Kidney (tissue), 14 donors: ENCODE data around the gene LMTK2. TPM values are rescaled to one million over a fixed set of nuclear protein-coding genes. Genes with fewer than 3 reads are reported as not detected.

Experiments
- DNase-seq, 5 donors: peaks; one replicate each; pipeline ENCODE4 v3.0.0-alpha.2; 2013 to 2020
- FAIRE-seq: peaks from 2 replicates; lab custom pipeline; 2012; peaks lifted over from hg19 to GRCh38; lab: Jason Lieb, UNC
- H3K27ac ChIP-seq, 2 donors: one replicate each; pipeline ENCODE4 v1.7.0; 2013; ENCODE audit warnings: low read depth in 2 of 2, low read length in 2 of 2, inconsistent platforms in 1 of 2
- H3K27me3 ChIP-seq: one replicate; pipeline ENCODE4 v1.7.1; 2013; ENCODE audit warnings: low read length, inconsistent platforms; ENCODE audit not compliant: control insufficient read depth, insufficient read depth
- H3K36me3 ChIP-seq, 3 donors: one replicate each; pipeline versions ENCODE4 v1.7.0 to v1.7.1; 2013; ENCODE audit warnings: low read length in 3 of 3, control low read depth in 1 of 3, inconsistent platforms in 1 of 3; ENCODE audit not compliant: insufficient read depth in 3 of 3, control insufficient read depth in 2 of 3
- H3K4me1 ChIP-seq, 3 donors: one replicate each; pipeline versions ENCODE4 v1.7.0 to v1.7.1; 2013; ENCODE audit warnings: low read length in 3 of 3, inconsistent platforms in 1 of 3, low read depth in 1 of 3; ENCODE audit not compliant: control insufficient read depth in 2 of 3, insufficient read depth in 2 of 3
- H3K4me3 ChIP-seq, 3 donors: one replicate each; pipeline versions ENCODE4 v1.7.0 to v1.8.1; 2013; ENCODE audit warnings: low read length in 3 of 3, control low read depth in 1 of 3, inconsistent platforms in 1 of 3
- H3K9ac ChIP-seq, 3 donors: one replicate each; pipeline versions ENCODE4 v1.7.0 to v1.7.1; 2013; ENCODE audit warnings: low read length in 3 of 3, control low read depth in 1 of 3, inconsistent platforms in 1 of 3
- H3K9me3 ChIP-seq, 3 donors: one replicate each; pipeline versions ENCODE4 v1.7.0 to v1.7.1; 2013; ENCODE audit warnings: low read length in 3 of 3, control low read depth in 1 of 3, inconsistent platforms in 1 of 3; ENCODE audit not compliant: control insufficient read depth in 2 of 3, insufficient read depth in 1 of 3
- CTCF ChIP-seq: IDR thresholded peaks from 3 replicates; pipeline ENCODE4 v1.5.1; 2012; ENCODE audit warnings: mild to moderate bottlenecking, moderate library complexity, borderline replicate concordance; ENCODE audit not compliant: insufficient read depth; ENCODE audit errors: extremely low read depth
- intact Hi-C: fragments of 100-400 bp; cut with DNase I; formaldehyde crosslinking; loops from one replicate; pipeline ENCODE4 v1.11.1; 2022
- polyA plus RNA-seq: library from polyadenylated mRNA; stranded (reverse); fragments of 350-450 nt; fragmentation: Illumina TruSeq; extraction: RNeasy Lipid Tissue Mini Kit (QIAGEN cat#74804); gene quantifications from one replicate; pipeline ENCODE4 v1.2.3, GENCODE V29; 2014; ENCODE audit warnings: low read depth, low replicate concordance; ENCODE audit not compliant: insufficient read depth
- total RNA-seq: library from RNA; stranded (reverse); fragmentation: NEBNext Ultra II Directional; extraction: Animal tissue kit (Norgen Biotek cat#: 25700); gene quantifications from one replicate; pipeline ENCODE4 v1.2.1, GENCODE V29; 2021
- donor health status: control.
- donor health status: control.
- donor health status: control.
- donor health status: control.
- donor health status: control.
- donor health status: DM: yes; HTN: yes; CAD: no.
- donor health status: Normal renal cell carcinoma (clear cell type).

LMTK2 gene
- total and polyA plus RNA-seq, 2 donors from 2014 or later = 3.3 to 24.8 TPM

GRCh38 chr7:98162758-98163157 is 56.1 kb downstream of the LMTK2 start:
- Histone ChIP-seq H3K9ac (no peak overlapping the region), H3K27ac (no peak overlapping the region), H3K4me3 (no peak overlapping the region), H3K9me3 (no peaks in the 10 kb centered on the region), H3K4me1 (peaks cover 0 to 9% (median 6%) of the 10 kb centered on the region in 3 donors), H3K27me3 (no peaks in the 10 kb centered on the region), H3K36me3 (peaks cover 0 to 4% (median 2%) of the 10 kb centered on the region in 3 donors)
- TF ChIP-seq CTCF = no peak
- FAIRE-seq (no peak), DNase-seq (no peak)
- intact Hi-C loops = loop anchor here (10.0 kb wide), 1 partner anchor 58 kb away; the partner anchor contains the start of gene LMTK2

- no peak for FAIRE-seq
Observed at GRCh38 chr7:98163269-98163668, 56.6 kb downstream of the LMTK2 start.

GRCh38 chr7:98163704-98164494 is 57.2 kb downstream of the LMTK2 start:
- intact Hi-C loops = loop anchor here (10.0 kb wide), 1 partner anchor 59 kb away; the partner anchor contains the start of gene LMTK2
- Histone ChIP-seq H3K27me3 (no peaks in the 10 kb centered on the region), H3K4me1 (peaks cover 0 to 9% (median 6%) of the 10 kb centered on the region in 3 donors), H3K36me3 (peaks cover 0 to 4% (median 2%) of the 10 kb centered on the region in 3 donors), H3K9me3 (no peaks in the 10 kb centered on the region), H3K9ac (no peak overlapping the region), H3K27ac (no peak overlapping the region), H3K4me3 (no peak overlapping the region)
- DNase-seq = no peak
- no peak for TF ChIP-seq CTCF
- no peak for FAIRE-seq

More at GRCh38 chr7:98163269-98163668, 56.6 kb downstream of the LMTK2 start:
- DNase-seq = no peak
- no peaks in the 10 kb centered on the region for H3K27me3 ChIP-seq
- no peak overlapping the region for H3K4me3 ChIP-seq
- H3K27ac ChIP-seq = no peak overlapping the region
- H3K9me3 ChIP-seq = no peaks in the 10 kb centered on the region
- H3K9ac ChIP-seq = no peak overlapping the region
- H3K4me1 ChIP-seq = peaks cover 0 to 9% (median 6%) of the 10 kb centered on the region in 3 donors
- intact Hi-C loops = loop anchor here (10.0 kb wide), 1 partner anchor 58 kb away; the partner anchor contains the start of gene LMTK2
- TF ChIP-seq CTCF = no peak
- peaks cover 0 to 4% (median 2%) of the 10 kb centered on the region in 3 donors for H3K36me3 ChIP-seq
